ENCODE measurements around the gene DNAJB6.

Gene DNAJB6

GRCh38 chr7:157412021-157412443 lies 75.2 kb downstream of the DNAJB6 start:
- TF ChIP-seq CTCF (IDR thresholded peaks at IDR 0.05) = no peak

- no peak for TF ChIP-seq CTCF (IDR thresholded peaks at IDR 0.05)
These were observed 75.8 kb downstream of the DNAJB6 start for GRCh38 chr7:157412491-157413180.

- no peak for TF ChIP-seq CTCF (IDR thresholded peaks at IDR 0.05)
These were observed 77.3 kb downstream of the DNAJB6 start for GRCh38 chr7:157413881-157414701.

DNA sequence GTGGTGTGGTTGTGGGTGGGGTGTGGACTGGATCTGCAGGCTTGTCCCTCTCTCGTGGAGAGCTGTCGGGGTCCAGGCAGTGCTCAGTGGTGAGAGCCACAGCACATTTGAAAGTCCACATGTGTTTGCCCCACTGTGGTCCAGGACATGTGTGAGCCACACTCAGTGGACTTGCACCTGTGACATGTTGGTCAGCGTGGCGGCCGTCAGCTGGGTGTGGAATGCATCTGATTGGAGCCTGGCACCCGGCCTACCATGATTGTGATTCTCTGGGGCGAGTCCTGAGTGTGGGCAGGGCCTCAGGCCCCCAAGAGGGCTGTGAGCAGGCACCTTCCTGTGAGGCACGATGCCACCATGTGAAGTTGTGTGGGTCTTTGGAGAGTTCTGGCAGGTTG lies 77.9 kb downstream of the DNAJB6 start:
- no peak for TF ChIP-seq CTCF (IDR thresholded peaks at IDR 0.05)

- TF ChIP-seq CTCF (IDR thresholded peaks at IDR 0.05) = no peak
These were observed 78.7 kb downstream of the DNAJB6 start for GRCh38 chr7:157415486-157415885.

DNA sequence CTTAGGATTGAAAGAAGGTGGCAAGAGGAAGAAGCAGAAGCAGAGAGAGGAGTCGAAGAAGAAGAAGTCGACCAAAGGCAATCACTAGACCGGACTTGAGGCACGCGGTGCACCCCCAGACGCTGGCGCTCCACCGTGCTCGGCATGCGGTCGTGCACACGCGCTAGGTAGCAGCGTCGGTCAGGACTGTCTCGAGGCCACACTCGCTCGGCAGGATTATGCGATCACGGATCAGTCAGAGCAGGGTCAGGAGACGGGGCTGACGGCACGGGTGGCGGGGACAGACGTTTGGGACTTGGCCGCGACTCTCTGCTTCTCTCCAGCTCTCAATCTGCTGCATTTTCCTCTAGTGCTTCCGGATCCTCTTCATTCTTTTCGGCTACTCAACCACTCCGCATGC lies 79.2 kb downstream of the DNAJB6 start:
- TF ChIP-seq CTCF (IDR thresholded peaks at IDR 0.05) = no peak

GRCh38 chr7:157418204-157419034 lies 81.6 kb downstream of the DNAJB6 start:
- no peak for TF ChIP-seq CTCF (IDR thresholded peaks at IDR 0.05)
